GM12878 (cell line): ENCODE data around the gene COPS7A. TPM values are rescaled to one million over a fixed set of nuclear protein-coding genes. Genes with fewer than 3 reads are reported as not detected.

ENCODE experiments used
- ASH2L ChIP-seq: fragments of 300-600, 200-600 bp; sonication (generic); IDR thresholded peaks from 2 replicates; pipeline ENCODE4 v1.6.1; 2017; ENCODE audit warnings: low read depth, mild to moderate bottlenecking, borderline replicate concordance
- ATF2 ChIP-seq: IDR thresholded peaks from 2 replicates; pipeline ENCODE4 v1.6.1; 2012; ENCODE audit warnings: low read length, inconsistent platforms
- ATF3 ChIP-seq: IDR thresholded peaks from 2 replicates; pipeline ENCODE4 v1.6.1; 2011; ENCODE audit warnings: low read depth, mild to moderate bottlenecking, low read length, moderate library complexity, borderline replicate concordance; ENCODE audit errors: extremely low read depth
- BCL3 ChIP-seq: IDR thresholded peaks from 2 replicates; pipeline ENCODE4 v1.6.1; 2011; ENCODE audit warnings: borderline replicate concordance, low read depth, mild to moderate bottlenecking, moderate library complexity, low read length; ENCODE audit not compliant: insufficient read depth, poor library complexity, severe bottlenecking
- BMI1 ChIP-seq: fragments of 450-650 bp; IDR thresholded peaks from 2 replicates; pipeline ENCODE4 v1.6.1; 2016; ENCODE audit warnings: mild to moderate bottlenecking, moderate library complexity, borderline replicate concordance
- CBFB ChIP-seq: IDR thresholded peaks from 2 replicates; pipeline ENCODE4 v1.6.1; 2016; ENCODE audit warnings: antibody characterized with exemption, low read depth
- CHD2 ChIP-seq: IDR thresholded peaks from 2 replicates; pipeline ENCODE4 v1.6.1; 2011; ENCODE audit warnings: low read depth, low read length, improper control_type of control experiment, borderline replicate concordance
- DPF2 ChIP-seq: fragments of 450-650 bp; IDR thresholded peaks from 2 replicates; pipeline ENCODE4 v1.6.1; 2017; ENCODE audit warnings: mild to moderate bottlenecking
- EP300 ChIP-seq, 2 experiments: fragments of 150-350 bp in 1 of 2; IDR thresholded peaks; 2 replicates each; pipeline ENCODE4 v1.6.1; 2011 to 2012; ENCODE audit warnings: low read depth in 2 of 2, low read length in 2 of 2, borderline replicate concordance in 1 of 2, improper control_type of control experiment in 1 of 2, inconsistent platforms in 1 of 2; ENCODE audit not compliant: control insufficient read depth in 1 of 2
- HCFC1 ChIP-seq: fragments of 150-350 bp; IDR thresholded peaks from 2 replicates; pipeline ENCODE4 v1.6.1; 2014; ENCODE audit warnings: low read length
- JUND ChIP-seq: IDR thresholded peaks from 2 replicates; pipeline ENCODE4 v1.6.1; 2012; ENCODE audit warnings: low read depth, mild to moderate bottlenecking, low read length, improper control_type of control experiment, moderate library complexity
- NBN ChIP-seq: fragments of 450-650 bp; IDR thresholded peaks from 2 replicates; pipeline ENCODE4 v1.6.1; 2016
- NFIC ChIP-seq: IDR thresholded peaks from 2 replicates; pipeline ENCODE4 v1.6.1; 2012; ENCODE audit warnings: low read depth, mild to moderate bottlenecking, inconsistent platforms, low read length, moderate library complexity
- PAX5 ChIP-seq: IDR thresholded peaks from 2 replicates; pipeline ENCODE4 v1.6.1; 2011; ENCODE audit warnings: low read depth, low read length, borderline replicate concordance
- POLR2AphosphoS2 ChIP-seq: IDR thresholded peaks from 2 replicates; pipeline ENCODE4 v1.6.1; 2011; ENCODE audit warnings: low read depth, mild to moderate bottlenecking, low read length, improper control_type of control experiment, moderate library complexity
- RFX5 ChIP-seq: IDR thresholded peaks from 2 replicates; pipeline ENCODE4 v1.6.1; 2011; ENCODE audit warnings: low read depth, low read length, improper control_type of control experiment
- SP1 ChIP-seq: IDR thresholded peaks from one replicate; pipeline ENCODE4 v1.6.1; 2011; ENCODE audit warnings: low read depth, low read length
- SREBF1 ChIP-seq: IDR thresholded peaks from 2 replicates; pipeline ENCODE4 v1.6.1; 2012; ENCODE audit warnings: mild to moderate bottlenecking, low read length
- TBL1XR1 ChIP-seq: IDR thresholded peaks from 2 replicates; pipeline ENCODE4 v1.6.1; 2012; ENCODE audit warnings: low read depth, low read length, improper control_type of control experiment
- polyA plus RNA-seq, 11 experiments: library from polyadenylated mRNA; depleted of rRNA in 4 of 11; unstranded in 6 of 11; stranded (reverse) in 5 of 11; fragments of >200 nt; fragmentation: Nextera tagmentation in 4 of 11; fragmentation: Illumina TruSeq in 1 of 11; extraction: Ambion mirVana in 4 of 11; extraction: Trizol in 1 of 11; gene quantifications; 1 replicate in 1 of 11; 2 replicates in 10 of 11; pipeline versions ENCODE4 v1.2.1 to v1.2.3, GENCODE V29; 2011 to 2016; ENCODE audit warnings: inconsistent platforms in 2 of 11, missing spikeins in 2 of 11, low read depth in 1 of 11
- total RNA-seq, 4 experiments: library from RNA; depleted of rRNA in 3 of 4; stranded (reverse); fragments of >200 nt in 3 of 4; fragmentation: Illumina TruSeq in 1 of 4; extraction: Trizol in 1 of 4; gene quantifications; 2 replicates each; pipeline versions ENCODE4 v1.2.1 to v1.2.3, GENCODE V29; 2013 to 2021
- TF ChIP-seq, protein P1 (sequence below): IDR thresholded peaks from 2 replicates; pipeline ENCODE4 v1.6.1; 2012; ENCODE audit warnings: mild to moderate bottlenecking, low read depth, low read length

Gene COPS7A
- total and polyA plus RNA-seq, 10 of the 15 experiments (the other 5 are each of a cell fraction or from before 2014, with no cell fraction given): 25.7 to 74.0 (median 51.9) TPM

- TF ChIP-seq BCL3: no peak
- 0 out of 4 replicates have a peak, but pooled peaks of 1 of the 2 experiments have one; percentile 11 for TF ChIP-seq EP300 (IDR thresholded peaks at IDR 0.05; ENCODE audit: borderline replicate concordance in 1 of 2, control insufficient read depth in 1 of 2, low read depth in 2 of 2, low read length in 2 of 2)
- peak; percentile 21; the same call in 1 of the 2 replicates for TF ChIP-seq PAX5
- peak; percentile 53 for TF ChIP-seq SP1
- 0 out of 2 replicates have a peak, but pooled peaks have one; percentile 30 for TF ChIP-seq JUND
- no peak for TF ChIP-seq ATF2
- TF ChIP-seq CHD2: peak; percentile 65; the same call in 1 of the 2 replicates
- peak; percentile 56 for TF ChIP-seq RFX5
- TF ChIP-seq DPF2: no peak; the same call in 1 of the 2 replicates
- TF ChIP-seq ASH2L: no peak
- TF ChIP-seq NFIC: no peak
- peak; percentile 61; the same call in 1 of the 2 replicates for TF ChIP-seq TBL1XR1
- peak; percentile 49; the same call in 1 of the 2 replicates for TF ChIP-seq ATF3
- TF ChIP-seq CBFB: peak; percentile 84; the same call in 1 of the 2 replicates
- peak; percentile 80 for TF ChIP-seq HCFC1
- TF ChIP-seq, protein P1, sequence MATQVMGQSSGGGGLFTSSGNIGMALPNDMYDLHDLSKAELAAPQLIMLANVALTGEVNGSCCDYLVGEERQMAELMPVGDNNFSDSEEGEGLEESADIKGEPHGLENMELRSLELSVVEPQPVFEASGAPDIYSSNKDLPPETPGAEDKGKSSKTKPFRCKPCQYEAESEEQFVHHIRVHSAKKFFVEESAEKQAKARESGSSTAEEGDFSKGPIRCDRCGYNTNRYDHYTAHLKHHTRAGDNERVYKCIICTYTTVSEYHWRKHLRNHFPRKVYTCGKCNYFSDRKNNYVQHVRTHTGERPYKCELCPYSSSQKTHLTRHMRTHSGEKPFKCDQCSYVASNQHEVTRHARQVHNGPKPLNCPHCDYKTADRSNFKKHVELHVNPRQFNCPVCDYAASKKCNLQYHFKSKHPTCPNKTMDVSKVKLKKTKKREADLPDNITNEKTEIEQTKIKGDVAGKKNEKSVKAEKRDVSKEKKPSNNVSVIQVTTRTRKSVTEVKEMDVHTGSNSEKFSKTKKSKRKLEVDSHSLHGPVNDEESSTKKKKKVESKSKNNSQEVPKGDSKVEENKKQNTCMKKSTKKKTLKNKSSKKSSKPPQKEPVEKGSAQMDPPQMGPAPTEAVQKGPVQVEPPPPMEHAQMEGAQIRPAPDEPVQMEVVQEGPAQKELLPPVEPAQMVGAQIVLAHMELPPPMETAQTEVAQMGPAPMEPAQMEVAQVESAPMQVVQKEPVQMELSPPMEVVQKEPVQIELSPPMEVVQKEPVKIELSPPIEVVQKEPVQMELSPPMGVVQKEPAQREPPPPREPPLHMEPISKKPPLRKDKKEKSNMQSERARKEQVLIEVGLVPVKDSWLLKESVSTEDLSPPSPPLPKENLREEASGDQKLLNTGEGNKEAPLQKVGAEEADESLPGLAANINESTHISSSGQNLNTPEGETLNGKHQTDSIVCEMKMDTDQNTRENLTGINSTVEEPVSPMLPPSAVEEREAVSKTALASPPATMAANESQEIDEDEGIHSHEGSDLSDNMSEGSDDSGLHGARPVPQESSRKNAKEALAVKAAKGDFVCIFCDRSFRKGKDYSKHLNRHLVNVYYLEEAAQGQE: no peak
- peak; percentile 91 for TF ChIP-seq NBN
- TF ChIP-seq BMI1: no peak
- 0 out of 2 replicates have a peak, but pooled peaks have one; percentile 27 for TF ChIP-seq SREBF1
- peak; percentile 78 for TF ChIP-seq POLR2AphosphoS2
Observed at GRCh38 chr12:6723607-6724408, at the start of gene COPS7A (continued).
